T-helper 2 cell (primary cell): ENCODE measurements around the gene SYCE1L.
A peak's percentile ranks its signal among the peaks of the same experiment; 100 is the strongest.
"Not testable (repeated sequence)": the region's sequence is repeated elsewhere in the genome, so short reads cannot be mapped to it uniquely, and the experiment has no call there.

Source experiments
- DNase-seq, 5 experiments: peaks; one replicate each; pipeline versions ENCODE4 v3.0.0 to v3.0.0-alpha.2; 2012 to 2022

The SYCE1L gene

GRCh38 chr16:77206533-77206932 is 7.3 kb downstream of the SYCE1L start:
- no peak for DNase-seq

GRCh38 chr16:77207030-77207429 is 7.8 kb downstream of the SYCE1L start:
- no peak for DNase-seq

GRCh38 chr16:77208382-77208781 is 9.2 kb downstream of the SYCE1L start:
- no peak for DNase-seq

DNA sequence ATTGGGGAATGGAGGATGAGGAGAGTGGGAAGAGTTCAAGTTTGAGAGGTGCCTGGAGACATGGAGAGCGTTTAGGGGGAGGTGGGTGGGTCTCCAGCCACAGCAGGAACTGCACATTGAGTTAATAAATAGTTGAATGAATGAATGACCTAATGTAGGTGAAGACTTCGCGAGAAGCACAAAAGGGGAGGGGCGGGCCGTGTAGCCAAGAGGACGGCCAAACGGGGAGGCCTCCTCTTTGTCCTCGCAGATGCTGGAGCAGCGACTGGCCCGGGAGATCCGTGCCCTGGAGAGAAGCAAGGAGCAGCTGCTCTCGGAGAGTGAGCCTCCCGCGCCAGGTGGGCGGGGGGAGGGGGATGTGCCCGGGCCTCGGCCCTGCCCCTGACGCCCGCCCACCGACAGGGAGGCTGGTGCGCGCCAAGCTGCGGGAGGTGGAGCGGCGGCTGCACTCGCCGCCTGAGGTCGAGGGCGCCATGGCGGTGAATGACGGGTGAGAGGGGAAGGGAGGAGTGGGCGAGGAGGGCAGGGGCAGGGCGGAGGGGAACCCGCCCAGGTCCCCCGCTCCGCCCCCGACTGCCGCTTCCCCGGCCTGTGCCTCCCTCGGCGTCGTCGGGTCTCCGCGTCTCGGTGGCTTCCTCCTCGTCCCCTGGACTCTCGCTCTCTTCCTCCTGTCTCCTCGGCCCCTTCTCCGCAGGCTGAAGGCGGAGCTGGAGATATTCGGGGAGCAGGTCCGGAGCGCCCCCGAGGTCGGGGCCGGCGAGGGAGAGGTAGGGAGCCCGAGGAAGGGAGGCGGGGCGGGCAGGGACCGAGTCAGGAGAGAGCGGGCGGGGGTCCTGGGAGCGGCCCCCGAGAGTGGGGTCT is 12.9 kb downstream of the SYCE1L start:
- peak; percentile 44 to 86 (median 62) for DNase-seq

DNA sequence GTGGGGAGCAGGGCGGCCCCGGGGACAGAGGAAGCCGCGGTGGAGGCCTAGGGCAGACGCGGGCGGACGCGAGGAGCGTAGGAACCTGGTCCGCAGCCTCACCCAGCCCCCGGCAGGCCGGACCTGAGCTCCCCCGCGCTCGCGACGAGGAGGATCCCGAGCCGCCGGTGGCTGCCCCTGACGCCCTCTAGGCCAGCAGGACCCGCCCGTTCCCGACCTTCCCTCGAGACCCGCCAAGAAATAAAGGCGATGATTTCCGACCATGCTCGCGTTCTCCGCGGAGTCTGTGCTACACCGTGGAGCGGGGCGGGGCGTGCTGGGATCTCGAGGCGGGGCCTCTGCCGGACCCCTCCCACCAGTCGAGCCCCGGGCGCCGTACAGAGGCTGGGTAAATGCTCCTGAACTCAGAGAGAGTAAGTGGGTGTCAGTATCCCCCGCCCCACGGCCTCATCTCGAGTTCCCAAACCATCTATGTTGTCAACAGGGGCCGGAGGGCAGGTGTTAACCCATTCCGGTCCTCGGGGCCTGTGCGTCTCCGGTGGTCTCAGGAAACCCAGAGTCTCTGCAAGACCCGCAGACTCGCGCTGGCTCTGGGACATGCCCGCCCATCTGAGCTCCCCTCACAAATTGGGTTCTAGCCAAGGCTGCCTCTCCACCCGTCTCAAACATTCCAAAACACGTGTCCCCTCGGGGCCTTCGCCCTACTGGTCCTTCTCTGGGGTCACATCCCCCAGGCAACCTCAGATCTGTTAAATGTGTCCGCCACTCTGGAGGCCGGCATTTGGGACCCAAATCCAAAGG is 13.7 kb downstream of the SYCE1L start:
- DNase-seq = peak; percentile 43 to 70 (median 51)

DNA sequence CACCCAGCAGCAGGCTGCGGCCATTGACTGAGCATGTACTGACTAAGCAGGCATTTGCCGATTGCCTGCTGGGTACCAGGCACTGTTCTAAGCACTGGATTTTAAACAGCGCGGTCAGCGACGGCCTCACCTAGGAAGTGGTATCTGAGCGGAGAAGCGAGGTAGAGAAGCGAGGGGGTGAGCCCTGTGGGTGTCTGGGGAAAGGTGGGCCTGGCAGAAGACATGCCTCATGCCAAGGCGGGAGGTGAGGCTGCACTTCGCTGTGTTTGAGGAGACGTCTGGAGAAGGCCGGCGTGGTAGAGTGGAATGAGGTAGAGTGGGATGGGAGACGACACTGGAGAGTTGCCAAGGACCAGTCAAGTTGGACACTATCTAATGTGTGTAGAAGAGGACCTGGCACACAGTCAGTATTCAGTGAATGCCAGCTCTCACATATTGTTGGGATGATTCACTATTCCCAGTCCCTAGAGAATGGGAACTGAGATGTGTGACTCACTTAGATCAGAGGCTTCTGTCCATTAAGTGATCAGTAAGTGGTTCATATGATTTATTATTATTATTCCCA is 14.4 kb downstream of the SYCE1L start:
- DNase-seq = no peak

DNA sequence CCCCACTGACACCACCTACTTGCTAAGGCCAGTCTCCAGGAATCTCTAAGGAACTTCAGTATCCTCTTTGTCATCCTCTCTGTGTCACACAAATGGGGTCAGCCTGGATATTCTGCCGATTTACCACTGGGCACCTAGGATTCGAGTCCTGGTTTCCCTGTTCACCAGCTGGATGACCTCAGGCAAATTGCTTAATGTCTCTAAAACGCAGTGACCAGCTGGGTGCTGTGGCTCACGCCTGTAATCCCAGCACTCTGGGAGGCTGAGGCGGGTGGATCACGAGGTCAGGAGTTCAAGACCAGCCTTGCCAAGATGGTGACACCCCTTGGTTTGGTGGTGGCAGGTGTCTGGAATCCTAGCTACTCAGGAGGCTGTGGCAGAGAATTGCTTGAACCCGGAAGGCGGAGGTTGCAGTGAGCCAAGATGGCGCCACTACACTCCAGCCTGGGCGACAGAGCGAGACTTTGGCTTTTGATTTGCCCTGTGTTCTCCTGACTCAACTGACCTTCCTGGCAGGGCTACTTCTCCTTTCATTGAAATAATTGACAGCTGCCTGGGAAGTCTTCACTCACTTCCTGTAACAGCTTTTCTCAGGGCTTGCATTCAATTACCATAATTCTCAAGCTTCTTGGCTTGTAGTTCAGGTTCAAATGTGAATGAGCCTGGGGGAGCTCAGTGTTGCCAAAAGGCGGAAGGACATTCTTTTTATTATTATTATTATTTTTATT is 15.4 kb downstream of the SYCE1L start:
- no peak for DNase-seq

DNA sequence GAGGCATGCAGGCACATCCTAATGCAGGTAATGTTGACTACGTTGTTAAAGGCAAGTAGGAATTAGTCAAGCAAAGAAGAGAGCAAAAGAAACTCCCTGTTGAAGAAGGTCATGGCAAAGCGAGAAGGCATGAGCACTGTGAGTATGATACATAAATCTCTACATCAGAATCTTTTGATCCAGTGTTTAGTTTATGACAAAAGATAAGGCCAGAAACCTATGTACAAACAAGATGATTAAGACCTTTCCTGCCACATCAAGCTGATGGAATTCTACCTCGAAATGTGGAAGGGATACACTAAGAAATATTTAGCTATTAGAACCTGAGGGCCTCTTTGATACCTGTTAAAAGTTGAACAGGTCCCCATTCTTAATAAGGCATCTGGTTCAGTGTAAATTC is 20.2 kb downstream of the SYCE1L start:
- DNase-seq = no peak

DNA sequence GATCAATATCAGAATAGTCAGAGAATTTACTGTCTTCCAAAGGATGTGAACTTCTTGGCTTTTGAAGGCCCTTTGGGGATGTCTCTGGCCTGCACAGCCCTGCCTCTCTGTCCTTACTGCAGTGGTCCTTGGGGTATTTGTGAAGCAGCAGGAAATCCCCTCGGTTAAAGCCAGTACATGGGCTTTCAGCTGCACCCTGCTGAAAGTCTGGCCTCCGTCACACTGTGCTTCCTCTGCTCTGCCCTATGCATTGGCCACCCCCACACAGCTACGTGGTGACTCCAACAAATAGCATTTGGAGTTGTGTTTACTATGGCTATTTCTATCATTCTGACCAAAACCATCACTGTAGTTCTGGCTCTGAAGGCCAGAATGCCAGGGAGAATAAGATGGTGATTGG is 21.2 kb downstream of the SYCE1L start:
- no peak for DNase-seq

DNA sequence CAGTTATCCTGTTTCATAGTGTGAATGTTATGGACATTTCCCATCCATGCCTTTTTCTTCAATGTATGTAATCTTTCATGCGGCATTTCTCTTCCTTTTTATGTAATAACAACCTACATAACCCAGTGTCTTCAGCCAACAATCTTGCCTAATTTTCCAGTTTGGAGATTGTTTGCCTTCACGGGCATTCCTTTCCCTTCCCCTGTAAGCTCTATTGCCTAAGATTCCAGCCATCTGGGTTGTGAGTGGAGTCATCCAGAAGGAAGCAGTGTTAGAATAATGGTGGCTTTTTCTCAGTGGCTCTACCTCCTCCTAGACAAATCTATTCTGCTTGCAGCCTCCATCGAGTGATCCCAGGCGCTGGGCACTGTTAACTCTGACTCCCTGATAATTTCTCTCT is 22.3 kb downstream of the SYCE1L start:
- no peak for DNase-seq

DNA sequence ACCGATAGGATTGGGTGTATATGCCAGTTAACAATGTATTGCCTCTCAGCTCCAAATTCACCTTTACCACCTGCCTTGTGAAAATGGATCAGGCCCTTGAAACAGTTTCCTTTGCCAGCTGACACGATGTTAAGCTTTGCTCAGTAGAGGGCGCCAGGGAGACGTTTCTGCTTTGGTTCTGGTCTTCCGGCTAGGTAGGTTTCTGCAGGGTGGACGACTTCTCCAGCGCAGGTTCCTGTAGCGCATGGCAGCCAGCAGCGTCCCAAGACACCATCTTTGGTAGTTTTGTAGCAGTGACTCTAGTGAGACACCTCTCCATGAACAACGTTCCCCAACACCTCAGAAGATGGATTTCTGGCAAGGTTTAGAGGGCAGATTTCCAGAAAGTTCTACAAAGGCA is 24.0 kb downstream of the SYCE1L start:
- peak in 1 of 5 experiments; percentile 37 for DNase-seq

- no peak for DNase-seq
Observed at GRCh38 chr16:77225182-77225581, 26.0 kb downstream of the SYCE1L start.

DNA sequence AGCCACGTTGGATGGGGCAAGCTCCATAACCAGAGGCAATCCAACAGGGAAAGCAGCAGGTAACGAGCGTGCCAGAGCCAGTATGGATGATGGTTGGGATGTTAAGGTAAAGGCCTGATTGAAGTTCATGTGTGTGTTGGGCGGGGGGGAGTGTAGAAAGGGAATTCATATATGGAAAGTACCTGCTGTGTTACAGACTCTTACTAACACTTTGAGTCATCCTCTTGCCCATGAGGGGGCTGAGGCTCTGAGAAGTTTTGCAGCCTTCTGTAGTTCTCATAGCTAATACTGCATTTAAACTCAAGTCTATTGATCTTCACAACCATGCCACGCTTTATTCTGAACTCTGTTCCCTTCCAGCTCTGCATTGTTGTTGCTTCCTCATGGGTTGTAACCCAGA is 28.5 kb downstream of the SYCE1L start:
- DNase-seq = peak in 1 of 5 experiments; percentile 23

DNA sequence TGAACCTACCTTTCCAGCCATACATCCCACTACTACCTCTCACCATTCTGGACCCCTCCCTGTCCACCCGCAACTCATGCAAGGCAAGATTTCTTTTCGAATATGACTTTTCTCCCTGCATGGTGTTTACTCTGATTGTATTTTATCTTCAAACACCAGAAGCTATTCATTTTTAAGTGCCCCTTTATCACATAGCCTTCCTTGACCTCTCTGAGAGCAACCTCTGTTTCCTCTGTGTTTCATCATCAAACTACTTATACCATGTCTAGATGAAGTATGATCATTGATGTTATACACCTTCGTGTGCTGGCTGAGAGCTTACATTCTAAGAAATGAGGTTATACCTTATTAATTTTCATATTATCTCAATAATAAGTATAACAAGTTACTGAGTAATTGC is 31.8 kb downstream of the SYCE1L start:
- DNase-seq = no peak

GRCh38 chr16:77233799-77234519 is 34.8 kb downstream of the SYCE1L start:
- DNase-seq = no peak

DNA sequence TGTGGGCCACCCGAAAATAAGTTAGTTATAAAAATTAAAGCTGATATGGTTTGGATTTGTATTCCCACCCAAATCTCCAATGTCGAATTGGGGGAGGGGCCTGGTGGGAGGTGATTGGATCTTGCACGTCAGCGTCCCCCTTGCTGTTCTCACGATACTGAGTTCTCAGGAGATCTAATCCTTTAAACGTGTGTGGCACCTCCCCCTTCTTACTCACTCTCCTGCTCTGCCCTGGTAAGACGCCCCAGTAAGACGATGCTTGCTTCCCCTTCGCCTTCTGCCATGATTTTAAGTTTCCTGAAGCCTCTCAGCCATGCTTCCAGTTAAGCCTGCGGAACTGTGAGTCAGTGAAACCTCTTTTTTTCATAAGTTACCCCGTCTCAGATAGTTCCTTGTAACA is 35.4 kb downstream of the SYCE1L start:
- no peak for DNase-seq

DNA sequence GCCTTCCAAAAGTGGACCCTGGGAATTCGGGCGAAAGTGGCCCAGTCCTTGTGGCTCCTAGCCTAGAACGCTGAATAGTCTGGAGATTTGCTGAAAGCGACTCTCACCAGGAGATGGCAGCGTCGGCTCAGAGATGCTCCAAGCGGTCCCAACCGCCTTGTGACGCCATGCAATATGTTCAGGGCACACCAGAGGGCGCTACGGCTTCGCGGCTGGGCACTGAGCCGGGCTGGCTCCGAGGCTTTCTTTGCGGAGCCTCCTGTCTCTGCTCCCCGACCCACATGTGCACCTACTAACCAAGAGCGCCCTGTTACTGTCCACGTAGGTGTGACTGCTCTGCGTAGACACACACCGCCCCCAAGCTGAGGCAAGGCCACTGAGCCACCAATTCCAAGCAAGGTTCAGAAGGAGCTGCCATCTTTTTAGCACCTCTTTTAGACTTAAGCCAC is 36.9 kb downstream of the SYCE1L start:
- DNase-seq = peak; percentile 68 to 82 (median 76)

DNA sequence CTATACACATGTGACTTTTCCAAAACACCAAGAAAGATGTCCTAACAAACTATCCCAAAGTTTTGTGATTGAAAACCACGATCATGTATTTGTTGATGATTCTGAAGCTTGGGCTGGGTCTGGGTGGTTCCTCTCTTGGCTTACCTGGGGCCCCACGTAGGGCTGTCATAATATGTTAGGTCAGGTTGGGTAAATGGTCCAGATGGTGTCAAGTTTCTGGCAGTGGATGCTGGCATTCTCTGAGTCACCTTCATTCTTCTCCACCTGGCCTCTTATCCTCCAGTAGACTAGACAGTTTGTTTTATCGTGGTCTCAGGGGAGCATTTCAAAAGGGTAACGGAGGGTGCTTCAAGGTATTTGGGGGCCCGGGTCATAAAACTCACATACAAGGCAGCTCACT is 39.4 kb downstream of the SYCE1L start:
- no peak for DNase-seq

GRCh38 chr16:77242471-77242870 is 43.3 kb downstream of the SYCE1L start:
- DNase-seq = not testable (repeated sequence)

DNA sequence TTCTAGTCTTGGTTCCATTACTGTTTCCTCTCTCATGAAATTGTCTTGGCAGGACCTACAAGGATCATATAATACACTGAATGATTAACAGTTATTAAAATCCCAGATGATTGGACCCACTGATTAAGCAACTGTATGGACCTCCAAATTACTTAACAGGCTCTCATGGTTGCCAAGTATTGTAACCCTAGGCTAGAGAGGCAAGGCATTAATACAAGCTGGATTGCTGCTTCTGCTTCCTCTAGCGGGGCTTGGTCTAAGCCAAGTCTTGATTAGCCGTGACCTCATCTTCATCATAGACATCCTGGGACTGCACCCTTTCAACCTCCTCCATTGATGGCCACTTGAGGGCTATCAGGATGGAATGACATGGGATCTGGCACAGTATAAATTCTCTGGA is 46.9 kb downstream of the SYCE1L start:
- no peak for DNase-seq

DNA sequence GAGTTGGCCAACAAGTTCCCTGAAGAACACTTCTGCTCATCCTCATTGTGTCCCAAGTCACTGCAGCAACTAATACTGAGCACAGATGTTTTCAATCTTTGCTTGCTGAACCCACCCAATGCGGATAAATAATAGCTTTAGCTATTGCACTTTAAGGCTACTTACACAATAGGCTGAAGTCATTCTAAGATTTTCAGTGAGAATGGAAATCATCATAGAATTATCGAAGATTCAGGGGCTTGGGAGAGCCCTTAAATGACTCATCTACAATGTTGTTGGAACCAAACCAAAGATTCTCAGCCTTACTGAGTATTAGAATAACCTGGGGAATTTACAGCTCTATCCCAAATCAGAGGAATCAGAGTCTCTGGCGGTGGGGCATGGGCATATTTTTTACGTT is 51.2 kb downstream of the SYCE1L start:
- no peak for DNase-seq
